Right renal pelvis (tissue), 4 donors: ENCODE data around the gene SFT2D2. TPM values are rescaled to one million over a fixed set of nuclear protein-coding genes. Genes with fewer than 3 reads are reported as not detected.
"Not testable (repeated sequence)": the region's sequence is repeated elsewhere in the genome, so short reads cannot be mapped to it uniquely, and the experiment has no call there.

ENCODE experiments used
- DNase-seq, 4 donors: peaks; one replicate each; pipeline ENCODE4 v3.0.0-alpha.2; 2013; ENCODE audit warnings: low read depth in 4 of 4, low spot score in 3 of 4, missing footprints in 1 of 4
- polyA plus RNA-seq, 4 donors: library from polyadenylated mRNA; unstranded; fragments of 120-200 nt; gene quantifications; one replicate each; pipeline ENCODE4 v1.2.1, GENCODE V29; 2013; ENCODE audit not compliant: insufficient read length in 4 of 4

SFT2D2 gene
- 10 to 100 TPM; 14.2 to 19.9 (median 17.4) TPM for polyA plus RNA-seq

- peak; percentile 62 to 73 (median 66) for DNase-seq
Observed at GRCh38 chr1:168225476-168226190, at the start of gene SFT2D2. SFT2D2 (plus strand) TSS chr1:168226004; CDS start chr1:168226080, 76 bp downstream.

GRCh38 chr1:168178227-168178637 lies 47.6 kb upstream of the SFT2D2 start:
- no peak for DNase-seq

GRCh38 chr1:168178638-168179437 lies 47.0 kb upstream of the SFT2D2 start, which contains the start of gene TIPRL:
TIPRL (plus strand) TSS chr1:168178962; CDS start chr1:168179078, 116 bp downstream.
- DNase-seq, result peak; percentile 87 to 95 (median 94)

- peak in 2 of 4 donors; percentile 4 to 17 for DNase-seq
Observed at GRCh38 chr1:168179438-168180147, 46.2 kb upstream of the SFT2D2 start.

GRCh38 chr1:168180148-168180524 lies 45.7 kb upstream of the SFT2D2 start:
- no peak for DNase-seq

GRCh38 chr1:168181063-168181720 lies 44.6 kb upstream of the SFT2D2 start:
- not testable (repeated sequence) for DNase-seq

GRCh38 chr1:168187177-168187576 lies 38.6 kb upstream of the SFT2D2 start:
- DNase-seq, result no peak

- no peak for DNase-seq
Observed at GRCh38 chr1:168190403-168190802, 35.4 kb upstream of the SFT2D2 start.

GRCh38 chr1:168195199-168196135 lies 30.3 kb upstream of the SFT2D2 start:
- no peak for DNase-seq

- no peak for DNase-seq
Observed at GRCh38 chr1:168199056-168199455, 26.7 kb upstream of the SFT2D2 start.

GRCh38 chr1:168202941-168203654 lies 22.7 kb upstream of the SFT2D2 start:
- no peak for DNase-seq

- no peak for DNase-seq
Observed at GRCh38 chr1:168206111-168206510, 19.7 kb upstream of the SFT2D2 start.

GRCh38 chr1:168207673-168208072 lies 18.1 kb upstream of the SFT2D2 start:
- DNase-seq, result not testable (repeated sequence)

- DNase-seq, result no peak
Observed at GRCh38 chr1:168210312-168210711, 15.5 kb upstream of the SFT2D2 start.

GRCh38 chr1:168213349-168213748 lies 12.5 kb upstream of the SFT2D2 start:
- no peak for DNase-seq

- no peak for DNase-seq
Observed at GRCh38 chr1:168216171-168216570, 9.6 kb upstream of the SFT2D2 start.

- no peak for DNase-seq
Observed at GRCh38 chr1:168217664-168218063, 8.1 kb upstream of the SFT2D2 start.

GRCh38 chr1:168218658-168219057 lies 7.1 kb upstream of the SFT2D2 start:
- DNase-seq, result no peak

- no peak for DNase-seq
Observed at GRCh38 chr1:168220470-168220871, 5.3 kb upstream of the SFT2D2 start.
